Fibroblast of lung (primary cell): ENCODE measurements around the gene APCDD1L. TPM values are rescaled to one million over a fixed set of nuclear protein-coding genes. Genes with fewer than 3 reads are reported as not detected.
A peak's percentile ranks its signal among the peaks of the same experiment; 100 is the strongest.

Experiments
- DNase-seq, 2 donors: peaks; one replicate each; pipeline versions ENCODE4 v3.0.0 to v3.0.0-alpha.2; 2010; ENCODE audit warnings: low read depth in 2 of 2
- H2AFZ ChIP-seq: 2 replicates; pipeline ENCODE4 v1.5.1; 2012; ENCODE audit warnings: low read length, control low read depth, inconsistent platforms
- H3K27ac ChIP-seq: 2 replicates; pipeline ENCODE4 v1.5.1; 2011; ENCODE audit warnings: low read length, control low read depth; ENCODE audit not compliant: insufficient read depth
- H3K27me3 ChIP-seq: 2 replicates; pipeline ENCODE4 v1.5.1; 2011; ENCODE audit warnings: mild to moderate bottlenecking, low read length; ENCODE audit not compliant: control insufficient read depth, insufficient read depth
- H3K36me3 ChIP-seq: 2 replicates; pipeline ENCODE4 v1.5.1; 2011; ENCODE audit warnings: low read length; ENCODE audit not compliant: control insufficient read depth, insufficient read depth
- H3K4me1 ChIP-seq: 2 replicates; pipeline ENCODE4 v1.5.1; 2011; ENCODE audit warnings: low read length; ENCODE audit not compliant: control insufficient read depth, insufficient read depth; ENCODE audit errors: extremely low read depth
- H3K4me2 ChIP-seq: 2 replicates; pipeline ENCODE4 v1.5.1; 2011; ENCODE audit warnings: low read length, control low read depth; ENCODE audit not compliant: insufficient read depth; ENCODE audit errors: extremely low read depth
- H3K4me3 ChIP-seq, 4 experiments: fragments of 200-600 bp in 1 of 4; sonication (generic) in 1 of 4; replicated peaks in 1 of 4; 2 replicates each; pipeline ENCODE4 v1.5.1; 2011 to 2016; ENCODE audit warnings: low read length in 4 of 4, low read depth in 3 of 4, mild to moderate bottlenecking in 3 of 4, control low read depth in 2 of 4, inconsistent platforms in 1 of 4, mixed read lengths in 1 of 4; ENCODE audit not compliant: insufficient read depth in 1 of 4; ENCODE audit errors: control extremely low read depth in 1 of 4
- H3K79me2 ChIP-seq: 2 replicates; pipeline ENCODE4 v1.5.1; 2012; ENCODE audit warnings: mild to moderate bottlenecking, low read length, inconsistent platforms; ENCODE audit not compliant: control insufficient read depth, insufficient read depth
- H3K9ac ChIP-seq: 2 replicates; pipeline ENCODE4 v1.5.1; 2011; ENCODE audit warnings: mild to moderate bottlenecking, low read length, control low read depth; ENCODE audit not compliant: insufficient read depth
- H3K9me3 ChIP-seq: 2 replicates; pipeline ENCODE4 v1.5.1; 2012; ENCODE audit warnings: low read depth, low read length; ENCODE audit not compliant: control insufficient read depth, insufficient read depth
- H4K20me1 ChIP-seq: 2 replicates; pipeline ENCODE4 v1.5.1; 2011; ENCODE audit warnings: low read length; ENCODE audit not compliant: control insufficient read depth, insufficient read depth; ENCODE audit errors: extremely low read depth
- CTCF ChIP-seq, 2 donors: IDR thresholded peaks in 1 of 2; conservative IDR thresholded peaks in 1 of 2; 1 replicate in 1 of 2; 2 replicates in 1 of 2; pipeline ENCODE4 v1.5.1; 2011 to 2012; ENCODE audit warnings: low read length in 2 of 2, control low read depth in 1 of 2, inconsistent platforms in 1 of 2, low read depth in 1 of 2, mild to moderate bottlenecking in 1 of 2
- EZH2 ChIP-seq: IDR thresholded peaks from 2 replicates; pipeline ENCODE4 v1.5.1; 2012; ENCODE audit warnings: low read length, control low read depth, mild to moderate bottlenecking; ENCODE audit errors: missing control alignments
- polyA plus RNA-seq, 2 donors: library from polyadenylated mRNA; depleted of rRNA in 1 of 2; stranded (reverse) in 1 of 2; unstranded in 1 of 2; fragments of >200 nt; gene quantifications; 2 replicates each; pipeline ENCODE4 v1.2.1, GENCODE V29; 2011 to 2012; ENCODE audit warnings: missing spikeins in 1 of 2
- total RNA-seq: library from RNA; depleted of rRNA; stranded (reverse); fragments of >200 nt; gene quantifications from 2 replicates; pipeline ENCODE4 v1.2.1, GENCODE V29; 2014

APCDD1L gene
- total and polyA plus RNA-seq, 2 donors (not counting 1 experiment from before 2014, with no cell fraction given): 0.18 to 0.99 TPM

GRCh38 chr20:58485393-58485792, 29.8 kb downstream of the APCDD1L start:
- H3K79me2 ChIP-seq: no peaks in the 10 kb centered on the region
- no peaks in the 10 kb centered on the region for H3K4me1 ChIP-seq
- H4K20me1 ChIP-seq: no peaks in the 10 kb centered on the region
- TF ChIP-seq CTCF (conservative IDR thresholded peaks at IDR 0.05 in 1 of 2, IDR thresholded peaks at IDR 0.05 in 1 of 2; ENCODE audit: low read depth in 1 of 2, low read length in 2 of 2) (no peak), EZH2 (no peak)
- H2AFZ ChIP-seq: no peak overlapping the region
- no peak overlapping the region for H3K27ac ChIP-seq
- no peaks in the 10 kb centered on the region for H3K36me3 ChIP-seq
- H3K27me3 ChIP-seq: peaks cover 3% of the 10 kb centered on the region
- H3K9ac ChIP-seq: no peak overlapping the region
- no peaks in the 10 kb centered on the region for H3K9me3 ChIP-seq
- no peak overlapping the region for H3K4me2 ChIP-seq
- peak in 1 of 2 donors; percentile 92 for DNase-seq
- H3K4me3 ChIP-seq: no peak overlapping the region

GRCh38 chr20:58483470-58483869, 31.7 kb downstream of the APCDD1L start:
- Histone ChIP-seq H3K4me2 (no peak overlapping the region), H3K27ac (no peak overlapping the region), H3K36me3 (no peaks in the 10 kb centered on the region), H3K4me1 (no peaks in the 10 kb centered on the region), H3K4me3 (no peak overlapping the region), H3K79me2 (no peaks in the 10 kb centered on the region), H3K27me3 (peaks cover 3% of the 10 kb centered on the region), H3K9me3 (no peaks in the 10 kb centered on the region), H2AFZ (no peak overlapping the region), H3K9ac (no peak overlapping the region), H4K20me1 (no peaks in the 10 kb centered on the region)
- no peak for DNase-seq
- TF ChIP-seq CTCF (conservative IDR thresholded peaks at IDR 0.05 in 1 of 2, IDR thresholded peaks at IDR 0.05 in 1 of 2; ENCODE audit: low read depth in 1 of 2, low read length in 2 of 2) (no peak), EZH2 (no peak)

GRCh38 chr20:58483051-58483450, 32.1 kb downstream of the APCDD1L start:
- no peak overlapping the region for H3K27ac ChIP-seq
- peaks cover 3% of the 10 kb centered on the region for H3K27me3 ChIP-seq
- H3K9me3 ChIP-seq: no peaks in the 10 kb centered on the region
- H3K4me3 ChIP-seq: no peak overlapping the region
- no peaks in the 10 kb centered on the region for H3K79me2 ChIP-seq
- H3K4me2 ChIP-seq: no peak overlapping the region
- H3K36me3 ChIP-seq: no peaks in the 10 kb centered on the region
- no peak for TF ChIP-seq EZH2
- no peak for DNase-seq
- H4K20me1 ChIP-seq: no peaks in the 10 kb centered on the region
- no peak overlapping the region for H2AFZ ChIP-seq
- H3K4me1 ChIP-seq: no peaks in the 10 kb centered on the region
- no peak overlapping the region for H3K9ac ChIP-seq
